ENCODE data around the gene SPG21.

The SPG21 gene

GRCh38 chr15:64954395-64954794 is 35.3 kb downstream of the SPG21 start:
- Histone ChIP-seq H3K4me1 (ENCODE audit: control insufficient read depth, insufficient read depth, low read length) (no peaks in the 10 kb centered on the region), H3K27me3 (ENCODE audit: control insufficient read depth, insufficient read depth, low read length) (no peaks in the 10 kb centered on the region), H3K9ac (ENCODE audit: low read depth, low read length) (no peak overlapping the region), H3K4me2 (ENCODE audit: low read length) (no peak overlapping the region), H3K36me3 (ENCODE audit: insufficient read depth, low read length) (peaks cover 24% of the 10 kb centered on the region), H3K9me3 (replicated peaks; ENCODE audit: low read length) (no peaks in the 10 kb centered on the region), H3K4me3 (ENCODE audit: low read length) (no peak overlapping the region)

- H3K27me3 ChIP-seq (ENCODE audit: control insufficient read depth, insufficient read depth, low read length), result no peaks in the 10 kb centered on the region
- H3K9me3 ChIP-seq (replicated peaks; ENCODE audit: low read length), result no peaks in the 10 kb centered on the region
- H3K9ac ChIP-seq (ENCODE audit: low read depth, low read length), result no peak overlapping the region
- peaks cover 10% of the 10 kb centered on the region for H3K36me3 ChIP-seq (ENCODE audit: insufficient read depth, low read length)
- H3K4me2 ChIP-seq (ENCODE audit: low read length), result no peak overlapping the region
- H3K4me3 ChIP-seq (ENCODE audit: low read length), result no peak overlapping the region
- H3K4me1 ChIP-seq (ENCODE audit: control insufficient read depth, insufficient read depth, low read length), result no peaks in the 10 kb centered on the region
Measured at GRCh38 chr15:64951777-64952418, 37.8 kb downstream of the SPG21 start.

GRCh38 chr15:64950888-64951287 is 38.8 kb downstream of the SPG21 start:
- Histone ChIP-seq H3K4me1 (ENCODE audit: control insufficient read depth, insufficient read depth, low read length) (no peaks in the 10 kb centered on the region), H3K9me3 (replicated peaks; ENCODE audit: low read length) (no peaks in the 10 kb centered on the region), H3K4me2 (ENCODE audit: low read length) (no peak overlapping the region), H3K36me3 (ENCODE audit: insufficient read depth, low read length) (peaks cover 9% of the 10 kb centered on the region), H3K9ac (ENCODE audit: low read depth, low read length) (no peak overlapping the region), H3K4me3 (ENCODE audit: low read length) (no peak overlapping the region), H3K27me3 (ENCODE audit: control insufficient read depth, insufficient read depth, low read length) (no peaks in the 10 kb centered on the region)

GRCh38 chr15:64949383-64950186 is 40.1 kb downstream of the SPG21 start:
- H3K4me3 ChIP-seq (ENCODE audit: low read length), result no peak overlapping the region
- H3K9me3 ChIP-seq (replicated peaks; ENCODE audit: low read length), result no peaks in the 10 kb centered on the region
- H3K36me3 ChIP-seq (ENCODE audit: insufficient read depth, low read length), result no peaks in the 10 kb centered on the region
- no peaks in the 10 kb centered on the region for H3K4me1 ChIP-seq (ENCODE audit: control insufficient read depth, insufficient read depth, low read length)
- no peaks in the 10 kb centered on the region for H3K27me3 ChIP-seq (ENCODE audit: control insufficient read depth, insufficient read depth, low read length)
- no peak overlapping the region for H3K9ac ChIP-seq (ENCODE audit: low read depth, low read length)
- no peak overlapping the region for H3K4me2 ChIP-seq (ENCODE audit: low read length)

- Histone ChIP-seq H3K36me3 (ENCODE audit: insufficient read depth, low read length) (no peaks in the 10 kb centered on the region), H3K4me3 (ENCODE audit: low read length) (no peak overlapping the region), H3K27me3 (ENCODE audit: control insufficient read depth, insufficient read depth, low read length) (no peaks in the 10 kb centered on the region), H3K9ac (ENCODE audit: low read depth, low read length) (no peak overlapping the region), H3K9me3 (replicated peaks; ENCODE audit: low read length) (no peaks in the 10 kb centered on the region), H3K4me2 (ENCODE audit: low read length) (no peak overlapping the region), H3K4me1 (ENCODE audit: control insufficient read depth, insufficient read depth, low read length) (no peaks in the 10 kb centered on the region)
Measured at GRCh38 chr15:64948916-64949315, 40.8 kb downstream of the SPG21 start.

GRCh38 chr15:64947211-64947610 is 42.5 kb downstream of the SPG21 start:
- H3K4me1 ChIP-seq (ENCODE audit: control insufficient read depth, insufficient read depth, low read length), result no peaks in the 10 kb centered on the region
- H3K9me3 ChIP-seq (replicated peaks; ENCODE audit: low read length), result no peaks in the 10 kb centered on the region
- H3K36me3 ChIP-seq (ENCODE audit: insufficient read depth, low read length), result no peaks in the 10 kb centered on the region
- H3K9ac ChIP-seq (ENCODE audit: low read depth, low read length), result no peak overlapping the region
- no peak overlapping the region for H3K4me3 ChIP-seq (ENCODE audit: low read length)
- no peaks in the 10 kb centered on the region for H3K27me3 ChIP-seq (ENCODE audit: control insufficient read depth, insufficient read depth, low read length)
- no peak overlapping the region for H3K4me2 ChIP-seq (ENCODE audit: low read length)

- no peaks in the 10 kb centered on the region for H3K9me3 ChIP-seq (replicated peaks; ENCODE audit: low read length)
- H3K4me3 ChIP-seq (ENCODE audit: low read length), result no peak overlapping the region
- no peaks in the 10 kb centered on the region for H3K4me1 ChIP-seq (ENCODE audit: control insufficient read depth, insufficient read depth, low read length)
Measured at GRCh38 chr15:64944961-64945360, 44.8 kb downstream of the SPG21 start.

GRCh38 chr15:64943512-64944225 is 46.0 kb downstream of the SPG21 start:
- Histone ChIP-seq H3K4me2 (ENCODE audit: low read length) (no peak overlapping the region), H3K4me3 (ENCODE audit: low read length) (no peak overlapping the region), H3K27me3 (ENCODE audit: control insufficient read depth, insufficient read depth, low read length) (no peaks in the 10 kb centered on the region), H3K9ac (ENCODE audit: low read depth, low read length) (no peak overlapping the region), H3K9me3 (replicated peaks; ENCODE audit: low read length) (no peaks in the 10 kb centered on the region), H3K36me3 (ENCODE audit: insufficient read depth, low read length) (no peaks in the 10 kb centered on the region), H3K4me1 (ENCODE audit: control insufficient read depth, insufficient read depth, low read length) (no peaks in the 10 kb centered on the region)

More at GRCh38 chr15:64944961-64945360, 44.8 kb downstream of the SPG21 start:
- no peaks in the 10 kb centered on the region for H3K36me3 ChIP-seq (ENCODE audit: insufficient read depth, low read length)
- no peaks in the 10 kb centered on the region for H3K27me3 ChIP-seq (ENCODE audit: control insufficient read depth, insufficient read depth, low read length)
- H3K4me2 ChIP-seq (ENCODE audit: low read length), result no peak overlapping the region
- no peak overlapping the region for H3K9ac ChIP-seq (ENCODE audit: low read depth, low read length)

GRCh38 chr15:64942356-64942755 is 47.4 kb downstream of the SPG21 start:
- Histone ChIP-seq H3K4me2 (ENCODE audit: low read length) (no peak overlapping the region), H3K9ac (ENCODE audit: low read depth, low read length) (no peak overlapping the region), H3K27me3 (ENCODE audit: control insufficient read depth, insufficient read depth, low read length) (no peaks in the 10 kb centered on the region), H3K36me3 (ENCODE audit: insufficient read depth, low read length) (no peaks in the 10 kb centered on the region), H3K4me1 (ENCODE audit: control insufficient read depth, insufficient read depth, low read length) (no peaks in the 10 kb centered on the region), H3K4me3 (ENCODE audit: low read length) (no peak overlapping the region), H3K9me3 (replicated peaks; ENCODE audit: low read length) (no peaks in the 10 kb centered on the region)

GRCh38 chr15:64938192-64938591 is 51.5 kb downstream of the SPG21 start:
- Histone ChIP-seq H3K36me3 (ENCODE audit: insufficient read depth, low read length) (no peaks in the 10 kb centered on the region), H3K9me3 (replicated peaks; ENCODE audit: low read length) (no peaks in the 10 kb centered on the region)

GRCh38 chr15:64934023-64934422 is 55.7 kb downstream of the SPG21 start:
- no peaks in the 10 kb centered on the region for H3K27me3 ChIP-seq (ENCODE audit: control insufficient read depth, insufficient read depth, low read length)
- H3K4me3 ChIP-seq (ENCODE audit: low read length), result no peak overlapping the region
- H3K4me1 ChIP-seq (ENCODE audit: control insufficient read depth, insufficient read depth, low read length), result peaks cover 5% of the 10 kb centered on the region
- no peak overlapping the region for H3K4me2 ChIP-seq (ENCODE audit: low read length)
- no peaks in the 10 kb centered on the region for H3K9me3 ChIP-seq (replicated peaks; ENCODE audit: low read length)
- H3K36me3 ChIP-seq (ENCODE audit: insufficient read depth, low read length), result no peaks in the 10 kb centered on the region
- H3K9ac ChIP-seq (ENCODE audit: low read depth, low read length), result no peak overlapping the region

More at GRCh38 chr15:64938192-64938591, 51.5 kb downstream of the SPG21 start:
- Histone ChIP-seq H3K4me1 (ENCODE audit: control insufficient read depth, insufficient read depth, low read length) (no peaks in the 10 kb centered on the region), H3K4me2 (ENCODE audit: low read length) (no peak overlapping the region), H3K4me3 (ENCODE audit: low read length) (no peak overlapping the region), H3K9ac (ENCODE audit: low read depth, low read length) (no peak overlapping the region), H3K27me3 (ENCODE audit: control insufficient read depth, insufficient read depth, low read length) (no peaks in the 10 kb centered on the region)

Data from skeletal muscle satellite cell (primary cell).